Measurements from ENCODE around the gene DNAJC30. TPM values are rescaled to one million over a fixed set of nuclear protein-coding genes. Genes with fewer than 3 reads are reported as not detected.

The DNAJC30 gene
- polyA plus RNA-seq, 1 donor from 2014 or later, result 1.3 TPM

- Histone ChIP-seq H3K27me3 (ENCODE audit: insufficient read depth, low read depth, low read length) (peaks cover 44% of the 10 kb centered on the region), H3K9me2 (ENCODE audit: insufficient read depth, low read length) (no peaks in the 10 kb centered on the region), H3K9me3 (ENCODE audit: low read length) (no peaks in the 10 kb centered on the region)
Observed at GRCh38 chr7:73649576-73649975, 33.7 kb downstream of the DNAJC30 start.

DNA sequence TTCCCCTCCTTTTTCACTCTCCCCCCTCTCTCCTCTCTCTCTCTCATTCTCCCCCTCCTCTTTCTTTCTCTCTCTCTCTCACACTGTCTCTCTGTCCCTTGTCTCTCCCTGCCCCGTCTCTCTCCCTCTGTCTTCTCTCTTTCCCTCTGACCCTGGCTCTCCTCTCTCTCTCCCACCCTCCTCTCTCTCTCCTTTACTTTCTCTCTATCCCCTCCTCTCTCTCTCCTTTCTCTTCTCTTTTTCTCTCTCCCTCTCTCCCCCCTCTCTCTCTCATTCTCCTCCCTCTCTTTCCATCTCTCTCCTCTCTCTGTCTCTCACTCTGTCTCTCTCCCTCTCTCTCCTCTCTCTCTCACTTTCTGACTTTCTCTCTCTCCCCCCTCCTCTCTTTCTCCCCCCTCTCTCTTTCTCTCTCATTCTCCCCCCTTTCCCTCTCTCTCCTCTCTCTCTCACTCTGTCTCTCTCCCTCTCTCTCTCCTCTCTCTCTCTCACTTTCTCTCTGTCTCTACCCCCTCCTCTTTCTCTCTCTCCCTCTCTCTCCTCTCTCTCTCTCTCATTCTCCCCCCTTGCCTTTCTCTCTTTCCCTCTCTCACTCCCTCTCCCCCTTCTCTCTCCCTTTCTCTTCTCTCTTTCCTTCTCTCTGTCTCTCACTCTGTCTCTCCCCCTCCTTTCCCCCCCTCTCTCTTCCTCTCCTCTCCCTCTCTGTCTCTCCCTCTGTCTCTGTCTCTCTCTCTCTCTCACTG is 34.5 kb downstream of the DNAJC30 start:
- peaks cover 44% of the 10 kb centered on the region for H3K27me3 ChIP-seq (ENCODE audit: insufficient read depth, low read depth, low read length)
- no peaks in the 10 kb centered on the region for H4K20me1 ChIP-seq (ENCODE audit: insufficient read depth)
- no peak for TF ChIP-seq MXI1 (conservative IDR thresholded peaks at IDR 0.05; ENCODE audit: poor library complexity, severe bottlenecking)
- TF ChIP-seq POLR2AphosphoS5 (IDR thresholded peaks at IDR 0.05), result no peak
- TF ChIP-seq, protein P1, sequence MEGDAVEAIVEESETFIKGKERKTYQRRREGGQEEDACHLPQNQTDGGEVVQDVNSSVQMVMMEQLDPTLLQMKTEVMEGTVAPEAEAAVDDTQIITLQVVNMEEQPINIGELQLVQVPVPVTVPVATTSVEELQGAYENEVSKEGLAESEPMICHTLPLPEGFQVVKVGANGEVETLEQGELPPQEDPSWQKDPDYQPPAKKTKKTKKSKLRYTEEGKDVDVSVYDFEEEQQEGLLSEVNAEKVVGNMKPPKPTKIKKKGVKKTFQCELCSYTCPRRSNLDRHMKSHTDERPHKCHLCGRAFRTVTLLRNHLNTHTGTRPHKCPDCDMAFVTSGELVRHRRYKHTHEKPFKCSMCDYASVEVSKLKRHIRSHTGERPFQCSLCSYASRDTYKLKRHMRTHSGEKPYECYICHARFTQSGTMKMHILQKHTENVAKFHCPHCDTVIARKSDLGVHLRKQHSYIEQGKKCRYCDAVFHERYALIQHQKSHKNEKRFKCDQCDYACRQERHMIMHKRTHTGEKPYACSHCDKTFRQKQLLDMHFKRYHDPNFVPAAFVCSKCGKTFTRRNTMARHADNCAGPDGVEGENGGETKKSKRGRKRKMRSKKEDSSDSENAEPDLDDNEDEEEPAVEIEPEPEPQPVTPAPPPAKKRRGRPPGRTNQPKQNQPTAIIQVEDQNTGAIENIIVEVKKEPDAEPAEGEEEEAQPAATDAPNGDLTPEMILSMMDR (IDR thresholded peaks at IDR 0.05; ENCODE audit: poor library complexity, severe bottlenecking), result no peak
- TF ChIP-seq SMC3 (conservative IDR thresholded peaks at IDR 0.05; ENCODE audit: poor library complexity), result no peak
- no peak for TF ChIP-seq REST (IDR thresholded peaks at IDR 0.05; ENCODE audit: borderline replicate concordance)
- no peak for TF ChIP-seq RAD21 (conservative IDR thresholded peaks at IDR 0.05)
- TF ChIP-seq EP300 (conservative IDR thresholded peaks at IDR 0.05; ENCODE audit: poor library complexity, severe bottlenecking), result no peak
- H3K36me3 ChIP-seq (ENCODE audit: insufficient read depth, low read length), result no peaks in the 10 kb centered on the region
- no peak overlapping the region for H2AFZ ChIP-seq (ENCODE audit: low read depth, low read length)
- H3K27ac ChIP-seq (ENCODE audit: low read length), result no peak overlapping the region
- H3K79me2 ChIP-seq (replicated peaks; ENCODE audit: insufficient read depth, low read length), result no peaks in the 10 kb centered on the region
- no peak overlapping the region for H3K4me3 ChIP-seq (ENCODE audit: low read length)
- H3F3A ChIP-seq (ENCODE audit: insufficient read depth, low read length, poor library complexity, severe bottlenecking), result no peaks in the 10 kb centered on the region
- H3K9ac ChIP-seq (ENCODE audit: low read length), result no peak overlapping the region
- H3K9me3 ChIP-seq (ENCODE audit: low read length), result no peaks in the 10 kb centered on the region
- H3K9me2 ChIP-seq (ENCODE audit: insufficient read depth, low read length), result no peaks in the 10 kb centered on the region
- H3K4me2 ChIP-seq (ENCODE audit: low read length), result no peak overlapping the region

More at GRCh38 chr7:73649576-73649975, 33.7 kb downstream of the DNAJC30 start:
- H3K36me3 ChIP-seq (ENCODE audit: insufficient read depth, low read length), result no peaks in the 10 kb centered on the region
- no peak overlapping the region for H3K27ac ChIP-seq (ENCODE audit: low read length)
- H4K20me1 ChIP-seq (ENCODE audit: insufficient read depth), result no peaks in the 10 kb centered on the region
- no peak overlapping the region for H2AFZ ChIP-seq (ENCODE audit: low read depth, low read length)
- no peaks in the 10 kb centered on the region for H3F3A ChIP-seq (ENCODE audit: insufficient read depth, low read length, poor library complexity, severe bottlenecking)
- H3K9ac ChIP-seq (ENCODE audit: low read length), result no peak overlapping the region
- no peak overlapping the region for H3K4me2 ChIP-seq (ENCODE audit: low read length)
- no peaks in the 10 kb centered on the region for H3K79me2 ChIP-seq (replicated peaks; ENCODE audit: insufficient read depth, low read length)
- TF ChIP-seq, protein P1 (IDR thresholded peaks at IDR 0.05; ENCODE audit: poor library complexity, severe bottlenecking), result no peak
- no peak overlapping the region for H3K4me3 ChIP-seq (ENCODE audit: low read length)
